Endothelial cell of umbilical vein (primary cell): Measurements from ENCODE around the gene RILPL2. TPM values are rescaled to one million over a fixed set of nuclear protein-coding genes. Genes with fewer than 3 reads are reported as not detected.

Experiments
- BruUV-seq: library from RNA; stranded (reverse); fragments of 400-500 nt; replicated peaks from 2 replicates; lab custom pipeline; 2021; lab: Mats Ljungman, UMichigan
- CTCF ChIA-PET: fragments of 300-600, 350-600 bp; sonication (Branson Sonifier 250); formaldehyde crosslinking; loops from one replicate; lab custom pipeline; 2021; ENCODE audit warnings: antibody characterized with exemption, inconsistent platforms; lab: Charles Lee
- POLR2A ChIA-PET: fragments of 300-600, 350-600 bp; sonication (Branson Sonifier 250); formaldehyde crosslinking; loops from one replicate; lab custom pipeline; 2021; ENCODE audit warnings: antibody characterized with exemption, inconsistent platforms; lab: Charles Lee
- DNase-seq: peaks from one replicate; pipeline ENCODE4 v3.0.0-alpha.2; 2011; ENCODE audit warnings: low read depth, low spot score
- FAIRE-seq: peaks from 2 replicates; lab custom pipeline; 2011; peaks lifted over from hg19 to GRCh38; lab: Jason Lieb, UNC
- H2AFZ ChIP-seq: 2 replicates; pipeline ENCODE4 v1.6.0; 2012; ENCODE audit warnings: low read depth, low read length, control low read depth, inconsistent platforms
- H3K27ac ChIP-seq: 2 replicates; pipeline ENCODE4 v1.5.1; 2011; ENCODE audit warnings: low read depth, mild to moderate bottlenecking, control low read depth, low read length, moderate library complexity; ENCODE audit not compliant: insufficient read depth
- H3K27me3 ChIP-seq, 2 experiments: 2 replicates each; pipeline versions ENCODE4 v1.6.0 to v1.6.1; 2011; ENCODE audit warnings: low read length in 2 of 2, mixed read lengths in 1 of 2; ENCODE audit not compliant: control insufficient read depth in 2 of 2, insufficient read depth in 2 of 2
- H3K36me3 ChIP-seq, 2 experiments: 2 replicates in 1 of 2; 3 replicates in 1 of 2; pipeline ENCODE4 v1.5.1; 2011; ENCODE audit warnings: low read length in 2 of 2, mild to moderate bottlenecking in 1 of 2, moderate library complexity in 1 of 2; ENCODE audit not compliant: control insufficient read depth in 2 of 2, insufficient read depth in 2 of 2; ENCODE audit errors: extremely low read depth in 1 of 2
- H3K4me1 ChIP-seq: 3 replicates; pipeline ENCODE4 v1.5.1; 2011; ENCODE audit warnings: mild to moderate bottlenecking, low read length; ENCODE audit not compliant: control insufficient read depth, insufficient read depth; ENCODE audit errors: extremely low read depth
- H3K4me2 ChIP-seq: 2 replicates; pipeline ENCODE4 v1.6.1; 2011; ENCODE audit warnings: low read length, control low read depth, mixed read lengths; ENCODE audit not compliant: insufficient read depth
- H3K4me3 ChIP-seq, 3 experiments: fragments of 200-600 bp in 1 of 3; sonication (generic), shearing (Covaris generic) in 1 of 3; replicated peaks in 1 of 3; 2 replicates each; pipeline ENCODE4 v1.5.1; 2011 to 2016; ENCODE audit warnings: control low read depth in 3 of 3, low read length in 3 of 3, mild to moderate bottlenecking in 2 of 3, inconsistent platforms in 1 of 3, low read depth in 1 of 3, moderate library complexity in 1 of 3; ENCODE audit not compliant: insufficient read depth in 1 of 3
- H3K79me2 ChIP-seq: 2 replicates; pipeline ENCODE4 v1.6.0; 2012; ENCODE audit warnings: low read length, inconsistent platforms; ENCODE audit not compliant: control insufficient read depth, insufficient read depth
- H3K9ac ChIP-seq: replicated peaks from 2 replicates; pipeline ENCODE3; 2011; ENCODE audit warnings: low read length, control low read depth; ENCODE audit not compliant: insufficient read depth; ENCODE audit errors: extremely low read depth
- H3K9me1 ChIP-seq: replicated peaks from 3 replicates; pipeline ENCODE4 v1.6.0; 2011; ENCODE audit warnings: mild to moderate bottlenecking, low read length; ENCODE audit not compliant: control insufficient read depth, insufficient read depth; ENCODE audit errors: extremely low read depth
- H3K9me3 ChIP-seq: replicated peaks from 2 replicates; pipeline ENCODE4 v1.5.1; 2012; ENCODE audit warnings: low read length, inconsistent platforms; ENCODE audit not compliant: control insufficient read depth, insufficient read depth
- H4K20me1 ChIP-seq: replicated peaks from 2 replicates; pipeline ENCODE3; 2011; ENCODE audit warnings: mild to moderate bottlenecking, low read length; ENCODE audit not compliant: control insufficient read depth, insufficient read depth; ENCODE audit errors: extremely low read depth
- EZH2 ChIP-seq: IDR thresholded peaks from 2 replicates; pipeline ENCODE4 v1.6.1; 2012; ENCODE audit warnings: borderline replicate concordance, low read depth, mild to moderate bottlenecking, moderate library complexity, low read length, inconsistent platforms; ENCODE audit not compliant: severe bottlenecking
- FOS ChIP-seq: IDR thresholded peaks from 2 replicates; pipeline ENCODE4 v1.6.1; 2011; ENCODE audit warnings: mild to moderate bottlenecking, low read length, moderate library complexity, borderline replicate concordance; ENCODE audit not compliant: insufficient read depth
- GATA2 ChIP-seq: IDR thresholded peaks from 2 replicates; pipeline ENCODE4 v1.7.0; 2011; ENCODE audit warnings: low read depth, mild to moderate bottlenecking, moderate library complexity, mixed read lengths, low read length; ENCODE audit not compliant: insufficient read length, insufficient read depth
- JUN ChIP-seq: IDR thresholded peaks from 2 replicates; pipeline ENCODE4 v1.6.1; 2011; ENCODE audit warnings: borderline replicate concordance, low read depth; ENCODE audit not compliant: insufficient read length, insufficient read depth
- MYC ChIP-seq: IDR thresholded peaks from one replicate; pipeline ENCODE4 v1.6.1; 2011; ENCODE audit warnings: mild to moderate bottlenecking, low read depth, low read length
- POLR2A ChIP-seq: IDR thresholded peaks from 2 replicates; pipeline ENCODE4 v1.6.1; 2012; ENCODE audit warnings: low read depth, mild to moderate bottlenecking, control low read depth, low read length
- POLR2AphosphoS5 ChIP-seq: IDR thresholded peaks from 2 replicates; pipeline ENCODE4 v1.6.1; 2012; ENCODE audit warnings: low read depth, mild to moderate bottlenecking, control low read depth, low read length, moderate library complexity; ENCODE audit not compliant: insufficient read depth
- dilution Hi-C: fragments of 300-500 bp; cut with MboI; formaldehyde crosslinking; loops from one replicate; pipeline ENCODE4 v1.15.0; 2019; ENCODE audit warnings: low sequenced_read_pairs; ENCODE audit not compliant: extremely low pct_ligation_motif_present
- intact Hi-C: fragments of 100-400 bp; cut with micrococcal nuclease; formaldehyde crosslinking; loops from one replicate; pipeline ENCODE4 v1.10.0; 2022
- polyA plus RNA-seq, 4 experiments: library from polyadenylated mRNA; depleted of rRNA in 3 of 4; stranded (reverse) in 3 of 4; unstranded in 1 of 4; fragments of >200 nt; gene quantifications; 2 replicates each; pipeline versions ENCODE4 v1.2.1 to v1.2.3, GENCODE V29; 2011 to 2012; ENCODE audit warnings: missing spikeins in 1 of 4
- total RNA-seq: library from RNA; stranded (reverse); gene quantifications from 2 replicates; pipeline ENCODE4 v1.2.3, GENCODE V29; 2021
- TF ChIP-seq, protein P1 (sequence below): IDR thresholded peaks from 2 replicates; pipeline ENCODE4 v1.6.1; 2011; ENCODE audit not compliant: insufficient read depth, insufficient read length
- TF ChIP-seq, protein P2 (sequence below), 2 donors: IDR thresholded peaks; 1 replicate in 1 of 2; 2 replicates in 1 of 2; pipeline ENCODE4 v1.5.1; 2011; ENCODE audit warnings: low read length in 2 of 2, mild to moderate bottlenecking in 2 of 2, moderate library complexity in 2 of 2, control low read depth in 1 of 2, inconsistent platforms in 1 of 2, low read depth in 1 of 2; ENCODE audit not compliant: insufficient read depth in 1 of 2; ENCODE audit errors: extremely low read depth in 1 of 2

The RILPL2 gene
- total and polyA plus RNA-seq, 2 donors (not counting 3 experiments of a cell fraction or from before 2014, with no cell fraction given) = 3.3 to 4.6 TPM

DNA sequence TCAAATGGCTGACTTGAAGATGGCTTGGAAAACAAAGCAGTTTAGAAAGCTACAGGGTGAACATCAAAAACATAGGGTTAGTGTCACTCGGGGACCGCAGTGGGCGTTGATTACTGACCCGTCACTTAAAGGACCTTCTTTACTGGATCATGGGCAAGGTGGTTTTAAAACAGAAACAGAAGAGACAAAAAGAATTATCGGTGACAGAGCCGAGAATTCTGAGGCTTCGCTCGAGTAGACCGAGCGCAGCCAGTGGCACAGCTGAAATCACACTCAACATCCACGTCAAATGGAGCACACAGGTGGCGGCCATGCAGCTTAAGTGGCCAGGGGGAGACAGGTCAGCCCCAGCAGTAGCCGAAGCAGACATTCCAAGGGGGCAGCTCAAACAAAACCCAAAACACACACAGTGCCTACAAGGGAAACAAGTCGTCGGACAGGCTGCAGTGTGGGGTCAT lies 38.8 kb upstream of the RILPL2 start:
- Histone ChIP-seq H3K27me3 (no peaks in the 10 kb centered on the region), H3K9me3 (no peaks in the 10 kb centered on the region), H3K79me2 (no peaks in the 10 kb centered on the region), H3K36me3 (peaks cover 4 to 13% of the 10 kb centered on the region in 2 experiments), H2AFZ (no peak overlapping the region), H3K9ac (no peak overlapping the region), H3K27ac (no peak overlapping the region), H3K4me3 (no peak overlapping the region), H3K4me1 (peaks cover 16% of the 10 kb centered on the region), H3K9me1 (no peaks in the 10 kb centered on the region), H3K4me2 (no peak overlapping the region), H4K20me1 (no peaks in the 10 kb centered on the region)
- dilution Hi-C loops (no loop called here), intact Hi-C loops (loop anchor here (5.0 kb wide), 1 partner anchor 38 kb away; the partner anchor contains the start of gene RILPL2)
- DNase-seq (no peak), FAIRE-seq (no peak)
- TF ChIP-seq FOS (no peak), GATA2 (no peak), EZH2 (no peak), MYC (no peak), POLR2AphosphoS5 (no peak), POLR2A (no peak), JUN (no peak)
- TF ChIP-seq, protein P1, sequence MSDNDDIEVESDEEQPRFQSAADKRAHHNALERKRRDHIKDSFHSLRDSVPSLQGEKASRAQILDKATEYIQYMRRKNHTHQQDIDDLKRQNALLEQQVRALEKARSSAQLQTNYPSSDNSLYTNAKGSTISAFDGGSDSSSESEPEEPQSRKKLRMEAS = no peak
- TF ChIP-seq, protein P2, sequence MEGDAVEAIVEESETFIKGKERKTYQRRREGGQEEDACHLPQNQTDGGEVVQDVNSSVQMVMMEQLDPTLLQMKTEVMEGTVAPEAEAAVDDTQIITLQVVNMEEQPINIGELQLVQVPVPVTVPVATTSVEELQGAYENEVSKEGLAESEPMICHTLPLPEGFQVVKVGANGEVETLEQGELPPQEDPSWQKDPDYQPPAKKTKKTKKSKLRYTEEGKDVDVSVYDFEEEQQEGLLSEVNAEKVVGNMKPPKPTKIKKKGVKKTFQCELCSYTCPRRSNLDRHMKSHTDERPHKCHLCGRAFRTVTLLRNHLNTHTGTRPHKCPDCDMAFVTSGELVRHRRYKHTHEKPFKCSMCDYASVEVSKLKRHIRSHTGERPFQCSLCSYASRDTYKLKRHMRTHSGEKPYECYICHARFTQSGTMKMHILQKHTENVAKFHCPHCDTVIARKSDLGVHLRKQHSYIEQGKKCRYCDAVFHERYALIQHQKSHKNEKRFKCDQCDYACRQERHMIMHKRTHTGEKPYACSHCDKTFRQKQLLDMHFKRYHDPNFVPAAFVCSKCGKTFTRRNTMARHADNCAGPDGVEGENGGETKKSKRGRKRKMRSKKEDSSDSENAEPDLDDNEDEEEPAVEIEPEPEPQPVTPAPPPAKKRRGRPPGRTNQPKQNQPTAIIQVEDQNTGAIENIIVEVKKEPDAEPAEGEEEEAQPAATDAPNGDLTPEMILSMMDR (IDR thresholded peaks at IDR 0.05; ENCODE audit: extremely low read depth in 1 of 2, insufficient read depth in 1 of 2, low read depth in 1 of 2, low read length in 2 of 2) = no peak
- CTCF ChIA-PET = no interaction called here
- POLR2A ChIA-PET = no interaction called here
- no TSS peak for BruUV-seq
